Activated T-helper 1 cell treated with Interleukin-2 at 50 U/mL for 16 hours (primary cell): Measurements from ENCODE around the gene P2RY14.

Source experiments
- DNase-seq: peaks from one replicate; pipeline ENCODE4 v3.0.0-alpha.2; 2020; ENCODE audit warnings: low read depth

P2RY14 gene

GRCh38 chr3:151300539-151300938, 22.2 kb upstream of the P2RY14 start:
- no peak for DNase-seq

DNA sequence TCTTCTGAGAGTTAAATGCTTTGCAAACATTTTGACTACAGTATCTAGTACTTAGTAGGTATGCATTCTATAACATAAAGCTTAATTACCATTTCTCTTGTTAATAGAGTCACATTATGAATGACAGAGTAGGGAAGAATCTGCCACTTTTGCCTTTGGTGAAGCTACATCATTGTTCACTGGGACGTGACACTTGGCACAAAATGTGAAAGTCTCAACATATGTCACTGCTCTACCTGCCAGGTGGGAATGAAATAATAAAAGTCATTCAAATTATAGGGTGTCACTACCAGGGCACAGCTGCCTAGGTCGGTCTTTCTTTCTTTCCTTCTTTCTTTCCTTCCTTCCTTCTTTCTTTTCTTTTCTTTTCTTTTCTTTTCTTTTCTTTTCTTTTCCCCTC, 20.7 kb upstream of the P2RY14 start:
- DNase-seq = no peak

DNA sequence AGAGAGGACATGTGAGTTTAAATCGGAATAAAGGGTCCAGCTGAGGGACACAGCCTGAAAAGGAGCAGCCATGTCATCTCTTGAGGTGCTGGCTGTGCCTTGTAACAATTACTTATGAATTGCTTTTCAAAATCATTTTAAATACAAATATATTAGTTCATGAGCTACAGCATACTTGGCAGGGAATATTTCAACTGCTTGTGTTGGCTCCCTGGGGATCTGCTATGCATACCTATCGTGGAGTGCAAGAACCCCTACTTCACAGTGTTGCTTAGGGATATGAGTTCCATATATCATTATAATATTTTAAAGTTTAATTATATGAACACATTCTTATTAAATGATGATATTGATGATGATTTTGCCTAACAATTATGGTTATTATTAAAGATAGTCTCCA, 19.1 kb upstream of the P2RY14 start:
- no peak for DNase-seq

- no peak for DNase-seq
Observed at GRCh38 chr3:151296226-151296625, 17.9 kb upstream of the P2RY14 start.

DNA sequence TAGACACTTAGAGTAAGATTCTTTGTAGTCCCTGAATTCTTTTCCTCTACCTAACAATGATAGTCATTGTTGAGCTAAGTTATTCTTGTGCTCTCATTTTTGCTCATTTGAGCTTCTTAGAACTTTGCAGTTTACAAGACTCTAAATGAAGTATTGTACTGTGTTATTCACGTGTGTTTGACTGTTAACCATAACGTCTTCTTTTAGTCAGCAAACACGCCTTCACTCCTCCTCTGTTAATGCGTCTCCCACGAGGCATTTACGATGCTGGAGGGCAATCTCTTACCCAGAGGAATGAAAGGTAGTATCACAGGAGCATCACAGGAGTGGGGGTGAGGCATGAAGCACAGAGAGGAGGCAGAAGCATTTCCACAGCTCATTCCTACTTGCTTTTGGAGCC, 14.8 kb upstream of the P2RY14 start:
- DNase-seq = no peak

DNA sequence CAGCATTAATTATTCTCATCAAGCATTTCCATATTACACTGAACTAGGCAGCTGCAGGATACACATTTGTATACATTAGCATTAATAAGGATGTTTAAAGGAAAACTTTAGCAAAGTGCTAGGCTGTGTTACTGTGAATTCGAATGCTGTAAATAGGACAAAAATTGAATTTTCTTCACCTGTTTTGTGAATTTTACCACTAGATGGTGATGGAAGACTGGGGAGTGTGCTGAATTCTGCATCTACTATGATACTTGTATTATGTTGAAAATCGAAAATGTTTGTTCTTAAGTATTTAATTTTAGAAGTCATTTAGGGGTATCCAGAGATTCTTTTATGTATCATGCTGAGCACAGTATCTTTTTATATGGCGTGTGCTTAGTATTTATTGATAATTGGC, 12.3 kb upstream of the P2RY14 start:
- DNase-seq = no peak

DNA sequence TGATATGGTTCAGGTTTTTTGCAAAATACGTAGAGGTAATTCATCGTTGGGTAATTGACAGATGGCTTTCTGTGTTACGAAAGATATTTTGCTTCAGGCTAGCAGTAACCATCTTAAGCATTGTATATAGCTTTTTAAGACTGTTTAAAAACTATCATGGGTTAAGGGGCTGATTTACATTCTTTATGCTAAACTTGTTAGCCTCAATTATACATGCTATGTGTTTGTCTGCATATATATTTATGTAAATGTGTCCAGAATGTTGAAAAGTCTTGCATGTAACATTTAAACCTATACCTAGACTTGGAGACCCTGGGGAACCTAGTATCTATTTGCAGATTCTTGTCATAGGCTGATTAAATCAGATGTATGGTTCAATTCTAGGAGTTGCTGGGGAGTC, 11.1 kb upstream of the P2RY14 start:
- no peak for DNase-seq

GRCh38 chr3:151285940-151286339, 7.6 kb upstream of the P2RY14 start:
- DNase-seq = no peak

GRCh38 chr3:151283907-151284461, 5.6 kb upstream of the P2RY14 start:
- no peak for DNase-seq

GRCh38 chr3:151283387-151283786, 5.0 kb upstream of the P2RY14 start:
- DNase-seq = no peak

DNA sequence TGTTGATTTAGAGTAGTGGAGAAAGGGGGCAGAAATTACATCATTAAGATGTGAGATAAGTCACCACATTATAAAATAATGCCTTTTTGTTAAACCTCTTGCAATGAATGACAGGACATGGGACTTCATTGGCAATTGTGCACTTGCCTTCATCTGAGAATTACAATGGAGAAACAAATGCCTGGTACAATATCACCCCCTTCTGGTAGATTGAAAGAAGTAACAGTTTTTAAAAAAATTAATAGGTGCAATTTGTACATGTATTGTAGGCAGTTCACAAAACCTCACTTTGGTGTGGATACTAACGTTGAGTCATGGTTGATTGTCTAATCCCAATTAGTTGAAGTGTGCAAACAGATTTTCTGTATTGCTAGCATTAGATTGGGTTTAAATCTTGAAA, 4.6 kb upstream of the P2RY14 start:
- no peak for DNase-seq

DNA sequence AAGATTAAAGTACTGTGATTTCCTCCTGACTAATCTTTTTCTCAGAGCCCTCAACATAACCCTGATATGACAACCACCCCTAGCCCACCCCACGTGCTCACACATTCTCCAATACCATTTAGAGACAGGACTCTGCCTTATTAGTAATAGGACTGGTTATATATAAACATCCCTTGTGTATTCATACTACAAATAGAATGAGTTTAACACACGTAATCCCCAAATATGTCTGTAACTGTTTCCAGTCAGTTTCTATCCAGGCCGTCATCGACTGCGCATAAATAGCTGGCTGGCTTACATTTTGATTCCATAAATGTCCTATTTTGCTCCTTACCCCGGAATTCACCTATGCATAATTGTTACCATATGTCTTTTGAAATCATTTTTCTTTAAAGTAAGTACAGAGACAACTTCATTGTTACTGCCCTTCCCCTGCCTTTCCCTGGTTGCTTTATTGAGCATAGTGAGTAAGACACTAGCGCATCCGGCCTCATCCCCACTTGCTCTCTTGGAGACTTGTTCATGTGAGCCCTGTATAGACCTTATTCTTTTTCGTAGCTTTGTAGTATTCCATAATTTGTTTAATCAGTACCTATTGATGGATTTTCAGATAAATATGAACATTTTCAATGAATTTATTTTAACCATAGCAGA, 3.5 kb upstream of the P2RY14 start:
- no peak for DNase-seq

DNA sequence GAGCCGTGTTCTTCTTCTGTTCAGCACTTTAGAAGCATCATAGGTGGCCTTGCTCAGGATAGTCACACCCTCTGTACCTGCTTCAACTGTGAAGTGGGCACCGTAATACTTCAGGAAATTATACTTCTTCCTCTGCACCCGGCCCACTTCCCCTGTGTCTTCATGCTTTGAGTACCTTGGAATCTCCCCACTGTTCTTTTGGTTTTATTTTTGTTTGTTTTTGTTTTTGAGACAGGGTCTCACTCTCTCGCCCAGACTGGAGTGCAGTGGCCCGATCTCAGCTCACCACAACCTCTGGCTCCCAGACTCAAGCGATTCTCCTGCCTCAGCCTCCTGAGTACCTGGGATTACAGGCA, 1.7 kb downstream of the P2RY14 start:
- DNase-seq = no peak

DNA sequence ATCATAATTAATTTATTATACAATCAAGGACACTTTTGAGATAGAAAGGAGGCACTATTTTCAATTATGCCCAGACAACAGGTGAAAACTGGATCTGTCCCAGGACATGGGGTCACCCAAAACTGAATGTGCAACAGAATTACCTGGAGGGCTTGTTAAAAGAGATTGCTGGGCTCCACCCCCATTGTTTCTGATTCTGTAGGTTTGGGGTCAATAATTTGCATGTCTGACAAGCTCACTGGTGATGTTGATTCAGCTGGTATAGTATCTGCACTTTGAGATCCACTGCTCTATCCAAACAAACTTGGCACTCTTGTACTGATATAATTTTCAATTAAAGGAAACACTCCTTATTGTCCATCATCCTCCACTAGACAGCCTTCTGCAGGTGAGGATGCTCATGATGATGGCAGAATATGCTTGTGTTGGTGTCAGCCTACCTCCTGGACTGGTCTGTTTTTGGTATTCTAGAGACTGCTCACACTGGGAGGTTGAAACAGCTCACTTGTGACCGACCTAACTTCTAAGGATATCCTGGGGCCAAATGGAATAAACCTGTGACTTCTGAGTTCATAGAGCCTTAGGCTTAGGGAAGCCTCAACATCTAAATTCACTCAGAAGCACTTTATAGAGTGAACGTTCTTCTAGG, 2.2 kb downstream of the P2RY14 start:
- no peak for DNase-seq

DNA sequence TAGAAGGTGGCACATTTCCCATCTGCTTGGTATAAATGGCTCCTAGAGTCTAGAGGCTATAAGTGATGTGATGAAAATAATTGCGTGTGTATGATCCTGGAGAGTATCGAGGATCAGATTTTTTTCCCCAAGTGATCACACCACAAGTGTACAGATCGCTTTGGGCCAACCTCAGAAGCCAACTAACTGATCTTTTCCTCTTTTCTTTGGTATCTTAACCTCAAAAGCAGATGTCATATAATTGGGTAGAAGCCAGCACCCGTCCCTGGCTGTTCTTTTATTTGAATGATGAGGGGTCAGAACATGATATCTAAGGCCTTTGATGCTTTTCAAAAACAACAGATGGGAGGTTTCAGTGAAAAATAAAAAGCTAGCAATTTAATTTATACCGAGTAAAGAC, 3.3 kb downstream of the P2RY14 start:
- no peak for DNase-seq

- no peak for DNase-seq
Observed at GRCh38 chr3:151269631-151270030, 8.7 kb downstream of the P2RY14 start.

DNA sequence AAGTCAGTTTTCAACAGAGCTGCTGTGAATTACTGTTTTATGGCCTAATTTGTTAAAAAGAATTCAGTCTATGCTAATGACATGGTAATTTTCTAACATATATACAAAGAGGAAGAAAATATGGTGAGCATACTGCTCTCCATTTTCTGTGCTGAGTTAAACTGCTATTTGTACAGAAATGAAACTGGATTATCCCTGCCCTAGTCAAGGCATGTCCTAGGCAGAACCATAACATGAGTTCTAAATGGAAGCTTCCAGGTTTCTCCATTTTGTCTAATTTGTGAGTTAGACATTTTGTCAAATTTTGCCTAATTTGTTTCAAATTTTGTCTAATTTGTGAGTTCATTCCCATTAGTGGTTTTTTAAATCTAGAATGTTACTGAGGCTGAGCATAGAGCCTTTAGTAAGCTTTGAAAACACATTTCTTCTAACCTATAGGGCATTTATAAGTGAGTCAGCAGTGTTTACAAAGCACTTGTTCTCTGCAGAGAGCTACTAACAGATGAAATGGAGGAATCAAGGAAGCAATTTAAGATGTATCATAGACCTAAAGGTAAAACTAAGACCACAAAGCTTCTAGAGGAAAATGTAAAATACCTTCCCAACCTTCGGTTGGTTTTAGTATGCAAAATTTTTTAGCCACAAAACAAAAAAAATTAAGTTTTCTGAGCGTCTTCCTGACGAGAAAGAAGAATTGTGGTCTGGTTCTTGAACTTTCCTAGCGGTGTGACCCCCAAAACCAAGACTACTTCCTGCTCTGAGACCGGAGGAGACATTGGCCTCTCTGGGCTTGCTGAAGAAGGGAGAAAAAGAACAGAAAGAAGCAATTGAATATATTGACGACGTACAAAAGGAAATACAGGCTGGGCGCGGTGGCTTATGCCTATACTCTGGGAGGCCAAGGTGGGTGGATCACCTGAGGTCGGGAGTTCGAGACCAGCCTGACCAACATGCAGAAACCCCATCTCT, 9.8 kb downstream of the P2RY14 start:
- DNase-seq = no peak

DNA sequence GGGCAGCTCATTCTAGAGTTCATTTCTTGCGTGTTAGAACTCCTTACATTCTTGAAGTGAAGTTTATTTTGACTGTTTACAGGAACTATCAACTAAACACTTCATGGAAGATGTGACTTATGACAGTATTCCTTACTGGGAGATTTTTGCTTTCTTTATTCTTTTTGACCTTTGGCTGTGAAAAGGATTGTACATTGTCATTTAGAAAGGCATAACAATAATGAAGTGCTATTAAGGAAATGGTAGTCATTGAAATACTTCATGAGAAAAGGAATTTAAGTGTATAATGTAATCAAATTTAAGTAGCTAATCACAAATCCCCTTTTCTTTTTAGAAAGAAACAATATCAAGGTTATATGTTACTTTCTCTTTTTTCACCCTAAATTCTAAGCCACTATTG, 11.3 kb downstream of the P2RY14 start:
- DNase-seq = no peak

- DNase-seq = no peak
Observed at GRCh38 chr3:151265866-151266265, 12.5 kb downstream of the P2RY14 start.

DNA sequence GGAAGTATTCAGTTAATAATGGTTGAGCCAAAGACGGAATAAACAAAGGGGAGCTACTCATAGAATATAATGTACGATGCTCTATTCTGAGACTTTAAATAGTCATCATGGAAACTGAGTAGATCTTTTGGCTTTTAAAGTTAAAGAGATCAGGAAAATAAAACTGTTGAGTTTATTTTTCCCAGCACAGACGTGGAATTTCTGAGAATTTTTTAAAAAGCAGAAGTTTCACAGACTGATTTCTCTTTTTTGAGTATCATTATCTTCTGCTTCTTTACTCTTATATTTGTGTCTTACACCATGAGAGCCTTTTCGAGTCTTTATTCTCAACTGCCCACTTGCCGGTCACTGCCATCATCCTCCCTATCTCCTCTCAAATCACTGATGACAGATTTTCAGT, 13.2 kb downstream of the P2RY14 start:
- no peak for DNase-seq

GRCh38 chr3:151264605-151265004, 13.7 kb downstream of the P2RY14 start:
- DNase-seq = no peak

DNA sequence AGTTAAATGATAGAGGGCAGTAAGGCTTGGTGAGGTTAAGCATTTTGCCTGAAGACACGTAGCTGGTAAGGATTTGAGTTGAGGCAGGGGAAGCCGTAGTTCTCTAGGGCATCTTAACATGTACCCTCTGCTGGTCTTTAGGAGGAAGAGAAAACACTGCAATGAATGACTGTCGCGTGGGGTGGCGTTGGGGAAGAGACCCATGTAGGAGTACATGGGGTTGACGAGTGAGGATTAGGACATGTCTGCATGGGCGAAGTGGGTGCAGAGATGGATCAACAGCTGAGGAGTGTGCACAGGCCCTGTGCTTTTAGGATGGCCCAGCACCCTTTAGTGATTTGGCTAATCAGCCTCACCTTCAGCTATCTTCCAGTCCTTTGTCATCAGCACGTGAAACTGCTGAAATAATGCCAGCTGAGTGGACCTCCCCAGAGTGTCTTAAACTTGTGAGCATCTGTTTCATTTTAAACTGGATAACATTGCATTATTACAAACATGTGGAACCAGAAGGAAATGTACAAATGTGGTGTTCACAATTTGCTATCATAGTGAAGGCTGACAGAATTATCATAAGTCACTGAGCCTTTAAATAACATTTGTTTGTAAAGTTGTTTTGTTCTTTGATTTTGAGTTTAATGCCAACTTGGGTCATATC, 15.3 kb downstream of the P2RY14 start:
- no peak for DNase-seq
